HG03175 (cell line): ENCODE data around the gene LRRC75A.
"Not testable (repeated sequence)": the region's sequence is repeated elsewhere in the genome, so short reads cannot be mapped to it uniquely, and the experiment has no call there.

ENCODE experiments used
- ATAC-seq: cut with Tn5 transposase; IDR thresholded peaks from one replicate; pipeline ENCODE4 v1.9.1; 2021; ENCODE audit warnings: mild to moderate bottlenecking, moderate library complexity; ENCODE audit not compliant: unreplicated experiment

Gene LRRC75A, protein sequence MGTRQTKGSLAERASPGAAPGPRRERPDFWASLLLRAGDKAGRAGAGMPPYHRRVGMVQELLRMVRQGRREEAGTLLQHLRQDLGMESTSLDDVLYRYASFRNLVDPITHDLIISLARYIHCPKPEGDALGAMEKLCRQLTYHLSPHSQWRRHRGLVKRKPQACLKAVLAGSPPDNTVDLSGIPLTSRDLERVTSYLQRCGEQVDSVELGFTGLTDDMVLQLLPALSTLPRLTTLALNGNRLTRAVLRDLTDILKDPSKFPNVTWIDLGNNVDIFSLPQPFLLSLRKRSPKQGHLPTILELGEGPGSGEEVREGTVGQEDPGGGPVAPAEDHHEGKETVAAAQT

DNA sequence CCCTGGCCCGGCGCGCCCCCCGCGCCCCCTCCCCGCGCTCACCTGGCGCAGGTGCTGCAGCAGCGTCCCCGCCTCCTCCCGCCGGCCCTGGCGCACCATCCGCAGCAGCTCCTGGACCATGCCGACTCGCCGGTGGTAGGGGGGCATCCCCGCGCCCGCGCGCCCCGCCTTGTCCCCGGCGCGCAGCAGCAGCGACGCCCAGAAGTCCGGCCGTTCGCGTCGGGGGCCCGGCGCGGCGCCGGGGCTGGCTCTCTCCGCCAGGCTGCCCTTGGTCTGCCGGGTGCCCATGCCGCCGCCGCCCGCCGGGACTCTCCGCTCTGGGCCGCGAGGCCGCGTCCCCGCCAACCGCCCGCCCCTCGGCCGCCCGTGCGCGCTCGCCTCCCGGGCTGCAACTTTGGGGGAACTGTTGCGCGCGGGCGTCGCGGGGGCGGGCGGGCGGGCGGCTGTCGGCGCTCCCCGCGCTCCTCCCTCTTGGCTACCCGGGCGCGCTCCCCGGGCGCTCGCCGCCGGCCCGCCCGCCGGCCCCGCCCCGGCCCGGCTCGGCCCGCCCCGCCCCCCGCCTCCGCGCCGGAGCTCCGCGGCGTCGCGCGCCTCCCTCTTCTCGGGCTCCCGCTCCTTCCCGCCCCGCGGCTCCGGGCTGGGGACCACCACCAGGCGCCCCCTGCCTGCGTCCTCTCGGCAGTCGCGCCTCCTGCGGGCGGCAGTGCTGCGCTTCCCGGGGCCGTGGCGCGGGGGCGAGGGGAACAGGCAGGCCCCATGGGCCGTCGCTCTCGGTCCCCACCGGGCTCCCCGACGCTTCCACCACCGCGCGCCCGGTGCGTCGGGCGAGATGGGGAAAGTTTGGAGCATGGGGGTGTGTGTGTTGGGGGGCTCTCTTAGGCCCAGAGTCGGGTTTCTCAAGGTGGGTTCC, at the start of gene LRRC75A:
TSS of gene LRRC75A (minus strand) at position 491 of the 910 bp plus-strand sequence. CDS start at position 288, 203 bp downstream.
- peak; percentile 60 for ATAC-seq

DNA sequence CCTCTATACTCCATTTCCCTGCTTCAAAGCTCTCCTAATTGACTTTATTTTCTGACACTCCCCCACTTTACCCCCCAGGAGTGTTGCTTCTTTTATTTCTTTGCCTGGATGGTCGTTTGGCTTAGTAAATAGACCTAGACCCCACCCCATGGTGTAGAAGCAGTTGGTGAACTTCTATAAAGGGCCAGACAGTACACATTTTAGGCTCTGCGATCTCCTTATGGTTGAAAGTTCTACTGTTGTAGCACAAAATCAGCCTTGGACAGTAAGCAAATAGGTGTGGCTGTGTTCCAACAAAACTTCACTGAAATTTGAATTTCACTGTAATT, 45.1 kb upstream of the LRRC75A start:
- ATAC-seq = no peak

DNA sequence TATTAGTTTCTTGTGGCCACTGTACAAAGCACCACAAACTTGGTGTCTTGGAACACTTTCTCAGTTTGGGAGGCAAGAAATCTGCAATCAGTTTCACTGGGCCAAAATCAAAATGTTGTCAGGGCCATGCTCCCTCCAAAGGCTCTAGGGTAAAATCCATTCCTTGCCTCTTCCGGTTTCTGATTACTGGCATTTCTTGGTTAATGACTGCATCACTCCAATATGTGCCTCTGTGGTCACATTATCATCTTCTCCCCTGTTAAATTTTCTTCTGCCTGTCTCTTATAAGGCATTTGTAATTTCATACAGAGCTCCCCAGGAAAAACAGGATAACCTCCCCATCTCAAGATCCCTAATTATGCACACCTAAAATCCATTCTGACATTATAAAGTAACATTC, 42.2 kb upstream of the LRRC75A start:
- no peak for ATAC-seq

DNA sequence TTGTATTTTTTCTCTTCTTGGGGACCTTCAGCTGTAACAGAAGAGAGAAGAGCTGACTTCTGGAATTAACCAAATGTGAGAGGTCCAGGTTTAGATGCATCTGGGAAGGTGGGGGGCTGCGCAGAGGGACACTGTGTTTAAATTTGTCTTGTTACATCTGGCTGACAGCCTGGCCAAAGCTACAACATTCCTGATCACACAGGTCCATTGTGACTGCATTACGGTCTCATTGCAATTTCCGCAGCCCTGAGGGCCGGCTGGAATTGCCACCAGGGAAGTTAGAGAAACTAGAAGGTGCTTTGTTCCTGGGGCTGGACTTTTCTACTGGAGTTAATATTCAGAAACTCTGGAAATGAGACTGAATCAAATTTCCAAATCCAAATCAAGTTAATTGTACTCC, 37.9 kb upstream of the LRRC75A start:
- no peak for ATAC-seq

DNA sequence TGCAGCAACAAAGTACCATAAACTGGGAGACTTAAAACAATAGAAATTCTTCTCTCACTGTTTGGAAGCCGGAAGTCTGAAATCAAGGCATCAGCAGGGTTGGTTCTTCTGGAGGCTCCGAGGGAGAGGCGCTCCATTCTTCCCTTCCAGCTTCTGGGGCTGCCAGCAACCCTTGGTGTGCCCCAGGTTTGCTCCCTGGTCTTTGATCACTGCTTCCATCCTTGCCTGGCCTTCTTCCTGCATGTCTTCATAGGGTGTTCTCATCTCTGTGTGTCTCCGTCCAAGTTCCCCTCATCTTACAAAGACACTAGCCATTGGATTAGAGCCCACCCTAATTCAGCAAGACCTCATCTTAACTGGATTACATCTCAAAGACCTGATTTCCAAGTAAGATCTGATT, 35.3 kb upstream of the LRRC75A start:
- ATAC-seq = no peak

DNA sequence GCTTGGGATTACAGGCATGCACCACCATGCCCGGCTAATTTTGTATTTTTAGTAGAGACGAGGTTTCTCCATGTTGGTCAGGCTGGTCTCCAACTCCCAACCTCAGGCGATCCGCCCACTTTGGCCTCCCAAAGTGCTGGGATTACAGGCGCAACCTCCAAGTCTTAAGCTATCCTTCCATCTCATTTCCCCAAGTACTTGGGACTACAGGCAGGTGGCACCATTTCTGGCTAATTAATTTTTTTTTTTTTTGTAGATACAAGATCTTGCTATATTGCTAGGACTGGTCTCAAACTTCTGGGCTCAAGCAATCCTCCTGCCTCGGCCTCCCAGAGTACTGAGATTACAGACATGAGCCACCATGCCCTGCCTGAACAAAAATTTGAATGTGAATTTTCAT, 33.6 kb upstream of the LRRC75A start:
- not testable (repeated sequence) for ATAC-seq

DNA sequence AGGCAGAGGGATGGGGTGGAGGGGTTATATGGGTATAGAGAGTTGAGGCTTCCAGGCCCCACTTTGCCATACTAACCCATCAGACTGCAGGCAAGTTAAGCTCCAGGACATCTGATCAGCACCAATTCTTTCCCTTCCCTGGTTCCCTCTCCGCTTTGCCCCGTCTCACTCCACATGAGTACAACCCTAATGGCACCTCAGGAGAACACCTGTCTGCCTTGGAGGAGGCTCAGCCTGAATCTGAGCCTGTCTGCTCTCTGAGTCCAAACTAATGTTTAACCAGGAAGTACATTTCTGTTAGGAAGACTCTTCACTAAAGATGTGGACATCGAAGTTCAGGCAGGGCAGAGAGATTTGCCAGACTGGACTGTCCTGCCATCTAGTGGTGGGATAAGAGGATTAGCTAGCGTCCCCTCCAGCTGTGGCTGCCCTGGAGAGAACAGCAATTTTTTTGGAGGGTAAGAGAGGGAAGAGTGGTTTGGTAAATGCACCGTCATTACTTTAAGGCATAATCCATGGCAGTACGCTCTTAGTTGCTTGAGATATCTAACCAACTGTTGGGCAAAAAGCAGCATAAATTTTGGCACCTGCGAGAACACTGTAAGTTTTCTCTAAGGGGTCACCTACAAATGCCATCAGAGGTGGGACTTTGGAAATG, 29.2 kb upstream of the LRRC75A start:
- peak; percentile 67 for ATAC-seq

DNA sequence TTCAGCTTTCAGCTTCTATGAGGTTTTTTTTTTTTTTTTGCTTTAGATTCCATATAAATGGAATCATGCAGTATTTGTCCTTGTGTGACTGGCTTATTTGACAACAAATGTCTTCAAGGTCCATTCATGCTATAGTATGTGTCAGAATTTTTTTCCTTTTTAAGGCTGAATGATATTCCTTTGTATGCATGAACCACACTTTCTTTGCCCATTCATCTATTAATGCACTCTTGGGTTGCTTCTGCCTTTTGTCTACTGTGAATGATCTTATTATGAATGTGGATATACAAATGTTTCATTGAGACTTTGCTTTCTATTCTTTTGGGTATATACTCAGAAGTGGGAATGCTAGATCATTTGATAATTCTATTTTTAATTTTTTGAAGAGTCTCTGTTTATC, 27.0 kb upstream of the LRRC75A start:
- no peak for ATAC-seq

DNA sequence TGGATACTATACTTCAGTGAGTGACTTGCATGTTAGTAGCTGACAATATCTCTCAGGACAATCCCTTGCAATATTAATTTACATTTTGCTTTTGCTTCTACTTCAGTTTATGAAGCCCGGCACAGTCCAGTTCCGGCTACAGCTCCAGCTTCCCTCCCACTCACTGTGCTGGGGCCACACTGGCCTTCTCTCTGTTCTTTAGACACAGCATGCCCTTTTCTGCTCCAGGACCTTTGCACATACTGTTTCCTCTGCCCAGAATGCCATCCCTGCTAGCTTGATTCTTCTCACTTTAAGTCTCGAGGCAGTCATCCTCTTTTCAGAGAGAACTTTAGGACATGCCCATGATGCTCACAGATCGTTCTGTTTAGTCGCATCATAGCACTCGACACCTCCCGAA, 25.5 kb upstream of the LRRC75A start:
- ATAC-seq = no peak

DNA sequence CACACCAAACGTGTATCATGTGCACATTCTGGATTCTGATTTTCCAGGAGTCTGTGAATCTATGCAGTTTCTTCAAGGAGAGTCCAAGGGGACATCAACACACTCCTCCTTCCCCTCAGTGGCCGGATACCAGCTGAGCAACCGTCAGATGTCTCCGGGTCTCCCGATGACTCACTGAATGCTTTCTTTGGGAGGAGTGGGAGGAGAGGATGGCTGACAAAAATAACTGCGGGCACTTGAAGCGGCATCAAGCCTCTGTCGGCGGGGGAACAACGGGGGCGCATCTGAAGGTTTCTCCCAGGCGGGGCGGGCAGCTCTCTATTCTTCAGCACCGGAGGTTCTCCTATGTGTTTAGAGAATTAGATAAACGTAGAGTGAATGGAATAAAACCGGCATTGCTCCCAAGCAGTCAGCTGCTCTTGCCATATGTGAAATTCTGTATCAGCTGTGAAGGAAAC, 24.6 kb upstream of the LRRC75A start:
- no peak for ATAC-seq

DNA sequence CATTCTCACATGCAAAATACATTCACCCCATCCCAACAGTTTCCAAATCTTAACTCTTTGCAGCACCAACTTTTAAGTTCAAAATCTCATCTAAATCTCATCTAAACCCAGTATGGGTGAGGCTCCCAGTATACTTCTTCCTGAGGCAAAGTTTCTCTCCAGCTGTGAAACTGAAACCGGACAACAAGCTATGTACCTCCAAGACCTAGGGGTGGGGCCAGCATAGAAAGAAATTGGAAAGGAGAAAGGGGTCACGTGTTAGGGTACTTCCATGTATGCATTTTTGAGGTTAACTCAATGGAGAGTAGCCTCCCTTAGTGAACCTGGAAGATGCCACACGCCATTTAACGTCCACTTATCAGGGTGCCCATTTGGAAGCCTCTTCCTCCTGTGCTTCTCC, 23.9 kb upstream of the LRRC75A start:
- ATAC-seq = no peak

DNA sequence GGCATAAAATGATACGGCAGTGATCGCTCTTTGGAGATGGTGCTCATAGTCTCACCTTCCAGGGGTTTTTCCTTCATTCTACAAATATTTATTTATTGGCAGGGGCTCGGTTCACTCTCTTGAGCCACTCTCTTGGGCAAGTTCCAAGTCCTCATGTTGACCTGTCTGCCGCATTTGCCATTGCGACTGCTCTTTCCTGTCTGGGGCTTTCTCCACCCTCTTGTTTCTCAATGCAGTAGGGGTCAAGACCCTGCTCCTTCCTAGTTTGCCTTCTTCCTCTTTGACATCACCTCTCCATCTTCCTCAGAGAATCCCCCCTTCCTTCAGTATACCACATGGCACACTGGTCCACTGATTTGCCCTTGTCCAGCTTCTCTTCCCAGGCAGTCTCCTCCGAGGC, 21.9 kb upstream of the LRRC75A start:
- no peak for ATAC-seq

DNA sequence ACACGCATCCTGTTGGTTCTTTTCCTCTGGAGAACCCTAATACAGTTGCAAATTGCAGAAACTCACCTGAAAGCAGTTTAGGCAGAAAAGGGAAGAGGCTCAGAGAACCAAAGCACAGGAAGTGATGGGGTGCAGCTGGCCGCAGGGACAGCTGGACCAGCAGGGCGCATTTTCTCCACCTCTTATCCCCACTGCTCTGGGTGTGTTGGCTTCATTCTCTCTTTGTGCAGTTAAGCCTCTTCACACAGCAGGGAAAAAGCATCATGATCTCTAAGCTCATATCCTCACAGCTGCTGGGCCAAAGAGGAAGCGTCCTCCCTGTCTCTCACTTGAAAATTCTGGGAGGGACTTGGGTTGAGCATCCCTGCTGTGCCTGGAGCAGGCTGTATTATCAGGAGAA, 20.0 kb upstream of the LRRC75A start:
- ATAC-seq = no peak

DNA sequence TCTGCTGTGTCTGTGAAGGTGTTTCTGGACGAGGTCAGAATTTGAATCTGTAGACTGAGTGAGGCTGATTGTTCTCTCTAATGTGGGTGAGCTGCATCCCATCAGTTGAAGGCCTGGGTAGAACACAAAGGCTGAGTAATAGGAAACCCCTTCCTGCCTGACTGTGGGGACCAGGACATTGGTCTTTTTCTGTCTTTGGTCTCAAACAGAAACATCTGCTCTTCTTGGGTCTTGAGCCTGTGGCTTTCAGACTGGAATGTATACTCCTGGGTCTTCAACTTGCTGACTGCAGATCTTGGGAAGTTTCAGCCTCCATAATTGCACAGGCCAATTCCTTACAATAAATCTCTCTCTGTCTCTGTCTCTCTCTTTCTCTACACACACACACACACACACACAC, 19.6 kb upstream of the LRRC75A start:
- no peak for ATAC-seq

DNA sequence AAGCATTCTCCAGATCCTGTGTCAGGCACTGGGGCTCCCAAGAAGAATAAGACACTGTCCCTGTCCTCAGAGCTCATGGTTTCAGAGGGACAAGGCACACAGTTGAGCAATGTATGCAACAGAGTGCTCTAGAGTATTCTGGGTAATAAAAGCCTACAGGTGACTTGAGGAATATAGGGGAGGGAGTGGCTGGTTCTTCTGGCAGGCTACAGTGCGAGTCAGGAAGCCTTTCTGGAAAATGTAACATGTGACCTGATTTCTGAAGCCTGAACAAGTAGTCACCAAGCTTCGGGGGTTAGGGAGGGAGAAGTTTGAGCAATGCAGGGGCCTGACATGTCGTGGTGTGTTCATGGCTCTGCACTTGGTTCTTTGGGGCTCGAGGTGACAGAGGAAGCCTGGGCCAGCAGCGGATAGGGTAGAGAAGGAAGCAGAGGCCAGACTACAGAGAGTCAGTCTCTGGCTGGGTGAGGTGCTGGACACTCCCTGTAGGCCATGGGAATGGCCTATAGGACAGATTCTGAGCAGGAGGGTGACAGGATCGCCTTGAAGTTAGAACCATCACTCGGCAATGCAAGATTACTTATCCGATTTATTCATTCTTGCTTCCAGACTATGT, 16.0 kb upstream of the LRRC75A start:
- no peak for ATAC-seq

DNA sequence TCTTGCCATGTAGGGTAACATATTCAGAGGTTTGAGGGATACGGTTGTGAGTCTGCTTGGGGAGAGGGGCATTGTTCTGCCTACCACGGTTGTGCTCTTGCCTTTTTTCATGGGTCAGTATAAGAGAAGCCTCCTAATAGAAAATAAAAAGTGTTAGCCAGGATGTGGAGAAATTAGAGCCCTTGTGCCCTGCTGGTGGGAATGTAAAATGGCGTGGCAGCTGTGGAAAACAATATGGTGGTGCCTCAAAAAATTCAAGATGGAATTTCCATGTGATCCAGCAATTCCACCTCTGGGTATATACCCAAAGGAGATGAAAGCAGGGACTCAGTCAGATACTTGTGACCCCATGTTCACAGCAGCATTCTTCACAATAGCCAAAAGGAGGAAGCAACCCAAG, 14.2 kb upstream of the LRRC75A start:
- no peak for ATAC-seq

DNA sequence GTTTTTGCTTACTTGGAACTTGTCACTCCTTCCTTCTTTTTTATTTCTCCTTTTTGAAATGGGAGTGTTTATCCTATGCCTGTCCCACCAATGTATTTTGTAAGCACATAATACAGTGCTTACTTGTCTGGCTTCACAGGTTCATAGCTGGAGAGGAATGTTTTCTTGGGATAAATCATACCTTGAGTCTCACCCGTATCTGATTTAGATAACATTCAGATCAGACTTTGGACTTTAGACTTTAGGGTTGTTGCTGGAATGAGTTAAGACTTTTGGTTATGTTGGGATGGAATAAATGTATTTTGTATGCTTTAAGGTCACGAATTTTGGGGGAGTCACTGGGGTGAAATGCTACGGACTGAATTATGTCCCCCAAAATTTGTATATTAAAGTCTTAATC, 13.0 kb upstream of the LRRC75A start:
- ATAC-seq = no peak

DNA sequence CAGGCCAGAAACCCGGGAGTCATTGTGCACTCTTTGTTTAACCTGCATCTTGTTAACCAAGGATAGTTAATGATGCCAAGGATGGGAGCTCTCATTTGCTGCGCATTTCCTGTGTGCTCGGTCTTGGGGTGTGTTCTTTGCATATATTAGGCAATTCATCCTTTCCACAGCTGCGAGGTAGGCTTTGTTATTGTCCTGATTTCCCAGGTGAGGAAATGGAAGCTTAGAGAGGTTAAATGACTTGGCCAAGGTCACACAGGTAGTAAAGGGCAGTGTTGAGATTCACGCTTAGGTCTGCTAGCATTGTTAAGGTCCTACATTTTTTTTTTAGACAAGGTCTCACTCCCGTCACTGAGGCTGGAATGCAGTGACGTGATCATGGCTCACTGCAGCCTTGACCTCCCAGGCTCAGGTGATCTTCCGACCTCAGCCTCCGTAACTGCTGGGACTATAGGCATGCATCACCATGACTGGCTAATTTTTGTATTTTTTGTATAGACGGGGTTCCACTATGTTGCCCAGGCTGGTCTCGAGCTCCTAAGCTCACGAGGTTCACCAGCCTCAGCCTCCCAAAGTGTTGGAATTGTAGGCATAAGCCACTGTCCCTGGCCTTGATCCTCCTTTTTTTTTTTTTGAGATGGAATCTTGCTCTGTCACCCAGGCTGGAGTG, 5.0 kb upstream of the LRRC75A start:
- ATAC-seq = no peak

DNA sequence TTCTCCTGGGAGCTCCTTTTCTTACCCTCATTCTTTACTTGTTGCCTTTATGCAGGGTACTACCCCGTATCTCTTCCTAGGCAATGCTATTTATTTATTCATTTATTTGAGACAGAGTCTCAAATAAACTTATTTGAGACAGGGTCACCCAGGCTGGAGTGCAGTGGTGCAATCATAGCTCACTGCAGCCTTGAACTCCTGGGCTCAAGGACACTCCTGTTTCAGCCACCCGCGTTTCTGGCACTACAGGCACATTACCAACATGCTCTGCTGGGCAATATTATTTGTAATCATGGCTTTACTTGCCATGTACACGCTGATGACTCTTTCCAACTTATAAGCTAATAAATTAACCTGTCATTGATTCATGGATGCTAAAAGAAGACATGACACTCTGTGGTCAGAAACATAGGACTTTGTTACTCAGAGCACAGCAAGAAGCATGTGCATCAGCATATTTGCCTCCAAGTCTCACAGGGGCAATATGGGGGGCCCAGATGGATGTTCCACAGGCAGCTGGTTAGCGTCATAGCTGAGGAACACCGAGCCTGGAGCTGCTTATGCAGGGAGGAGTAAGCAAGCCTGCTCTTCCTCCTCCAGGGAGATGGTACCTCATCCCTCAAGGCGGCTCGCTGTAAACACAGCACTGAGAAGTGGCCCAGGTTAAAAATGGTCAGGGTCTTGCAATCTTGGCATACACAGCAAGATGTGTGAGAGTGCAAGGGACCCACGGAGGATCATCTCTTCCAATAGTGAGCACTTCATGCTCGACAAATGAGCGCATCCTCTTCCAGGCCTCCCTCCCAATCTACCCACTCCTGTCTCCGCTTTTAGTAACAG, 4.2 kb upstream of the LRRC75A start:
- ATAC-seq = no peak

DNA sequence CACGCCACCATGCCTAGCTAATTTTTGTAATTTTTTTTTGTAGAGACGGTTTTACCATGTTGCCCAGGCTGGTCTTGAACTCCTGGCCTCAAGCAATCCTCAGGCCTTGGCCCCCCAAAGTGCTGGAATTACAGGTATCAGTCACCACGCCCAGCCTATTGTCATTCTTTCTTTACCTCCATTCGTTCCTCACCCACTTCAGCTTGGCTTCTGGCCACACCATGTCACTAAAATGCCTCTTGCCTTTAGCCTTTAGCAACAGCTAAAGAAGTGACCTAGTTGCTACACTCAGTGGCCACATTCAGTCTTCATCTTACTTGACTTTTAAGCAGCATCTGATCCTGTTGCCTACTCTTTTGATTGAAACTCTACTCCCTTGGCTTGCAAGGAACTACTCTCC, 3.6 kb upstream of the LRRC75A start:
- ATAC-seq = no peak
